Activated CD4-positive, alpha-beta T cell treated with anti-CD3 and anti-CD28 coated beads for 1 hour (primary cell): ENCODE measurements around the gene SYNRG.
A peak's percentile ranks its signal among the peaks of the same experiment; 100 is the strongest.

Experiments used
- DNase-seq: peaks from one replicate; pipeline ENCODE4 v3.0.0-alpha.2; 2020

The SYNRG gene

GRCh38 chr17:37500378-37500777 lies 108.8 kb downstream of the SYNRG start:
- no peak for DNase-seq

DNA sequence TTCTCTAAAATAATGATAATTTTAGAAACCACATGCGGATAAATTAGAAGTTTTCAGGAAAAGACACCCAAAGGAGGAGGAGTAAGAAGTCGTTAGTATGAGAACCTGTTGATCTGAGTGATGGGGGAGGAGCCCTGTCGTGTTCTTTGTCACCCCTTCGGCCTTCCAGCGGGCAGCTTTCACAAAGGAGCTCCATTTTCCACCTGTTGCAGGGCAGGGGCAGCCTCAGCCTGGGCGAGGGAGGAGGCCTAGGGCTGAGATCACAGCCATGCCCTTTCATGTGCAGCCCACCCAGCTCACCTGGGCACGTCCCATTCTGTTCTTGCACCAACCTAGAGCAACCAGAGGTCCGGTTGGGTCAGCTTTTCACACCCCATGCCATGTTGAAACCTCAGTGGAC lies 114.2 kb downstream of the SYNRG start:
- no peak for DNase-seq

DNA sequence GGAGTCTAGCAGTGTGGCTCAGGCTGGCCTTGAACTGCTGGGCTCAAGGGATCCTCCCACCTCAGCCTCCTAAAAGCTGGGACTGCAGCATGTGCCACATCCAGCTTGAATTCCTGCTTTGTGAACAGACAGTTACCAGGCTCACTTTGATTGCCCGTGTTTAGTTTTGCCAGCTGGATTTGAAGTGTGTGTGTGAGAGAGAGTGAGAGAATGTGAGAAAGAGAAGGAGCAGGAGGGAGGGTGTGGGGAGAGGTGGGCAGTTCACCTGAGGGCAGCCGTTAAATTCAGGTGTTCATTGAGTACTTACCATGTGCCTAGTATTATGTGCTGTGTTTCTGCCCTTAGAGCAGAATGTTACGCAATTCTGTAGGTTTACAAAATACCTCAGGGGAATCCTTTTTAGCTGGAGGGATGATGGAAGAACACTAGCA lies 114.8 kb downstream of the SYNRG start:
- no peak for DNase-seq

GRCh38 chr17:37493249-37494027 lies 115.8 kb downstream of the SYNRG start:
- no peak for DNase-seq

DNA sequence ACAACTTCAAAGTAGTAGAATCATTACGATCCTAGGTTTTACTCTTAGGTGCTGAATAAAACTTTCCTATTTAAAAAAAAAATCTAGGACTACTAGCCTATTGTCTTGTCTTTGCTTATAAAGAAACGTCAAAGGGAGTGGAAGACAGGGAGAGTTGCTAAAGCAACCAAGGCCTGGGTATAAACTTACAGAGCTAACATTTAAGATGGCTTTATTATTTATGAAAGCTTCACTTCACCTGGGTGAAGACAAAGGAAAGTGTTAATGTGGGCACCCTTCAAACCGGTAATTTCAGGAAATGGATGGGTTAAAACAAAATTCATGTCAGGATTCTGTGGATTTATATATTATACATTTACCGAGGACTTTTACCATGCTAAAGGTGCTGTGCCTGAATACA lies 117.1 kb downstream of the SYNRG start:
- no peak for DNase-seq

DNA sequence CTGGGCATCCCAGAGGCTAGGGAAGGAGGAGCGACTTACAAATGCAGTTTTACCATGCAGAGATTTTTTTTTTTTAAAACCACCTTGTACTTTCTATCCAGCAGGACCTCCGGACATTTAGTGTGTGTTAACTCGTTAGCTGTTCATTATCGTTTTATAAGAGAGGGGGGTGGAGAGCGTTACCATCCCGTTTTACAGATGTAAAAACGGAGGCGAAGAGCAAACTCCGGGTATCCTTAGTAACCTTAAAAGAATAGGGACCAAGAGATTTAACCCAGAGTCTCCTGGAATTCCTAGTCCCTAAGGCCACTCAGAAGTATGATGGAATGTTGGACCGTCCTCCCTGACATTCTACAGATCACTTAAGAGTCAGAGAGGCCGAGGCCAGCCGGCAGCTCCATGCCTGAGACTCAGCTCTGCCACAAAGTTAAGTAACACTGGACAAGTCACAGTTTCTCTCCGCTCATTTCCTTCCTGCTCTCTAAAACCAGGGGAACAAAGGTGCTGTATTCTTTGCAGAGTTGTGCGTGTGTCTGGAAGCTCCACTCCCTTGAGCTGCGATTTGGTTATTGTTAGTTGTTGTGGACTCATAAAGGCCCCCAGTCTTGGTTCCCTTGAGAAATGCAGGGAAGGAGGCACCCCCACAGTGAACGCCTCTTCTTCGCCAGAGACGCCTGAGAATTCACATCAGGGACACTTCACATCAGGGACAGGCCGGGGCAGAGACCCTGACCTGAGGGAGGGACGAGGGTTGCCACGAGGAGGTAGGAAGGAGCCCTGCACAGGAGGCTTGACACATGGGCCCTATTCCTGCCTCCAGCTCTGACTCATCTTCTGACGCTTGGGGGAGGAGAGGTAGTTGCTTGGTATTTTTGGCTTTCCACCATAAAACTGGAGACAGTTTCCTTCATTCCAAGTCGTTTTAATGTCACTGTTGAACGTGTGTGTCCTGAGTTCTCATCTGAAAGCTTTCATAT lies 118.3 kb downstream of the SYNRG start:
- DNase-seq, result no peak

GRCh38 chr17:37490022-37490587 lies 119.1 kb downstream of the SYNRG start:
- peak; percentile 66 for DNase-seq

- peak; percentile 76 for DNase-seq
These were observed 119.8 kb downstream of the SYNRG start, which contains the start of gene DUSP14 for GRCh38 chr17:37489197-37490001. DUSP14 (plus strand) TSS chr17:37489891; CDS start chr17:37512273, 22,382 bp downstream.

DNA sequence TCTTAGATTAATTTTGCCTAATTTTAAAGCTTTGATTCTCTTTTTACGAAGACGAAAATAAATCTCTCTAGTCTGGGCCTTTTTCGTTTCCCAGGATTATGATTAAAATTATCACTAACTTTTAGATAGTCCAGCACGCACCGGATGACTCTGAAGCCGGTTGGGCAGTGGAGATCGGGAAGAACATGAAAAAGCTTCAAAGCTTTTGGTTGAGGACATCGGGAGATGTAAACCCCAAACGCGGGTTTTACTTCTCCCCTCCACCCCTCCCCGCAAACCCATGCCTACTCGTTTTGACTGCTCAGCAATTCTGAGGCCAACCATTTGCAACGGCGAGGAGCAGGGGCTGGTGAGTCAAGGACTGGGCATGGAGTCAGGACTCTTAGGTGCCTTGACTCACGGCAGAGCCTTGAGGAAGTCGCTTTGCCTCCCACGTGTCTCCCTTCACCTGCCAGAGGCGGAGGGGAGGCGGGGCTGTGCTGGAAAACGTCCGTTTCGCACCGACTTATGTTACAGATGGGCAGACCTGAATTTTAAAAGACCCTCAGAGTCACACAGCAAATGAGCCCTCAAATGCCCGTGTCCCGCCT lies 120.5 kb downstream of the SYNRG start:
- DNase-seq, result peak; percentile 46

DNA sequence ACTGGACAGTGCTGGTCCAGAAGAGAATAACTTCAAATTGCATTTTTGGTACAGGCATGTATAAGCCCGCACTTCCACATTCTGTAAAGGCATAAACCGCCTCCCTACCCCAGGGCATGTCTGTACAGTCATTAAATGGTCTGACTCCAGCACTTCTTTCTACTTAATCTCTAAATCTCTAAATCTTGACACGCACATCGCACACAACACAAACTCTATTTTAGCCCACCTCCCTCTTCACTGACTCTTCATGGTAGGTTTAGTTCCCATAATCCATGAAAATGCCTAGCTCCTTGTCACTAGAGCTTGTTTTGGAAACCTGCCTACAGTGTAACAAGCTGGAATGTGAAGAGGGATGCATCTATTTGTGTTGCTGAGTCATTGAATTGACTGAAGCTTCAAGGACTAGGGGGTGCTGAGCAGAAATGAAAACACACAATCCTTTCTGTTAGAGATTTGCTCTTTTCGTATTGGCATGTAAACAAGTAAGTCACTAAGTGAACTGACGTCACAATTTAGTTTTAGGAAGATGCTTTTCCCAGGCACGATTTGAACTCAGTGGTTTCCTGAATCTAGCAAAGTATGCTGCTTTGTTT lies 121.1 kb downstream of the SYNRG start:
- no peak for DNase-seq

DNA sequence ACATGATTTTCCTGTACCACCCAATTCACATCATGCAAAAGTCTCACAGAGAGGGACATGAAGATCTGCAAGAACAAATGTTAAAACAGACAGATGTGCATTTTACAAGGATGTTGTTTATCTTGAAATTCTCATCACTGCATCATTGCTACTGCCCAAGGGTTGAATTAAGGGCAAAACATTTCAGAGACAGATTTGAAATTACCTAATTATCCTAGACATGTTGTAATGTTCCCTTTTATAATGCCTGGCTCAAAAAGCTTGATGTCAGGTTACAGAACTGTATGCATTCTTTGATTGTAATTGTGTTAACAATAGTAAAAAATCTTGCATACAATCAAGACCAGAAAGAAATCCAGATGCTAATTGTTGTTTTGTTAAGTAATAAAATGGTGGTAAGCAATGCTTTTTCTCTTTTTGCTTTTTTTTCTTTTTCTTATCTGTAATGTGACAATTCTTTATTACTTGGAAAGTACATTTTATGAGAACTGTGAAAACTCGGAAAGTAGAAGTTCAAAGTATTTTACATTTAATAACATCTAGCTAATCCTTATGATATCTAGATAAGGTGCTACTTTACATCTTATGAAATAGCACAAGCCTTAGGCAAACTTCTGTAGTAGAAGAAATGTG lies 123.2 kb downstream of the SYNRG start:
- DNase-seq, result no peak

DNA sequence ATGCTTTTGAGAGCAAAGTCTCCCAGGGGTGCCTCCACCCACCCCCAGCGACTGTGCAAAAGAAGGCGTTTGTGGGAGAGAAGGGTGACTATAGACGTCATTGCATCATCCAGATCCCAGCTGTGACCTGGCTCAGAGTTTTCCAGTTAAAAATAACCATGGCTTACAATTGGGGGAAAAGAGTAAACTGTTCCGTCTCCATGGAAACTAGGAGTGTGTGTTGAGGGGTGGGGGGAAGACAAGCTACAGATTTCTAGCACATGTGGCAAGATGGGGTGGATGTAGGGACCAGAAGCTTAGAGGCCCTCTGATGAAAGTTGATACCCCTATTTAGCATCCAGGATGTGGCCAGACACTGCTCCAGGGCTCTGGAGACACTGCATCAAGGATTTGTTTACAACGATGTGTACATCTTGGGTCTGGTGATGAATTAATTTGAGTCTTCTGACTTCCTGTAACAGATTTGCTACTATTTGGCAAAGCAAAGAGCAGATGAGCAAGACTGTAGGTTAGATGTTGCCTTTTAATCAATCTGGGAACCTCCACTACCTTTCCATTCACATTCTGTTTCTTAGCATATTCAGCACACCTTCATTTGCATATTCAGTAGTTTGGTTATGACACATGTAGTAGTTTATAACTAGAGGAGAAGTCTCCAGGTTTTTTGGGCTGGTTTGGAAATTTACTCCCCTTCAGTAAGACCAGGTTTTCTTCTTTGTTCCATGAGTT lies 125.7 kb downstream of the SYNRG start:
- DNase-seq, result no peak

- DNase-seq, result no peak
These were observed 128.1 kb downstream of the SYNRG start for GRCh38 chr17:37481001-37481665.

DNA sequence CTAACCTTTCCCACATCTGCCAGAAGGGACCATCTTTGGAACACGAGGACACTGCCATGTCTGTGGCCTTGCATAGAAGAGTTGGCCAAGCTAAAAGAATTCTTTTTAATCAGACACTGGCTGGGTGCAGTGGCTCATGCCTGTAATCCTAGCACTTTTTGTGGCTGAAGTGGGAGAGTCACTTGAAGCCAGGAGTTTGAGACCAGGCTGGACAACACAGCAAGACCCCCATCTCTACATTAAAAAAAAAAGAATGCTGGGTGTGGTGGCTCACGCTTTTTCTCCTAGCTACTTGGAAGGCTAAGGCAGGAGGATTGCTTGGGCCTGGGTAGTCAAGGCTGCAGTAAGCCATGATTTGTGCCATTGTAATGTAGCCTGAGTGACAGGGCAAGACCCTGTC lies 128.8 kb downstream of the SYNRG start:
- DNase-seq, result no peak

DNA sequence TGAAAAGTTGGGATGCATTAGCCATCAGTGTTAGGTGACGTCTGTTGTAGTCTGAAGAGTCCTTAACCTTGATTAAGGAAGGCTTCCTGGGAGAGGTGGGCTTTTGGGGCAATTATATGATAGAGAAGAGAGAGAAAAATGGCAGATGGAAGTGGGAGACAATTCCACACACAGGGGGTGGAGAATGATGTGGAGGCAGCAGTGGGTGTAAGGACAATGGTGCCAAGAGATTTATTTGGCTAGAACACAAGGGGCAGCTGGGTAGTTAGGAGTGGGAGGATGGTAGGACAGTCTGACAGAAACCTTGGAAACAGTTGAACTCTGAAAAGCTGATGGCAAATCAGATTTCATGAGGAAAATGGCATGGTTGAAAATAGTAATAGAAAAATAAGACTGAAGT lies 130.2 kb downstream of the SYNRG start:
- no peak for DNase-seq

DNA sequence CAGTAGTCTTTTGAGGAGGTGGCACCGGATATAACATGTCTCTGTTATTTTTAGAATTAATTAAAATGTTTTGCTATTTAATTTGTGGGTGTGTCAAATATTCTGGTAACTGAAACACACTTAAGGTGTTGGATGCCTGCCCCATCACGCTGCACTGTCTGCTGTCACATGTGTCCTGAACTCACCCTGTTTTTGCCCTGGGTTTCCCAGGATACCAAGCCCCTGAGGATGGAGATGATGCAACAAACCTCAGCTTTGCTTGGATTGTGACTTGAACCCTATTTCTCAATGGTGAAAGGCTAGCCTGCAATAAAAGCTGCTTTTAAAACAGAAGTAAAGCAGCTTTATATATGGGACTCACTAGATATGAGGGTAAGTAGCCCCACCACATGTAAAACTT lies 131.0 kb downstream of the SYNRG start:
- DNase-seq, result no peak

GRCh38 chr17:37476431-37477120 lies 132.6 kb downstream of the SYNRG start:
- no peak for DNase-seq

GRCh38 chr17:37475731-37476420 lies 133.3 kb downstream of the SYNRG start:
- DNase-seq, result no peak

GRCh38 chr17:37470181-37470580 lies 139.0 kb downstream of the SYNRG start:
- no peak for DNase-seq
